ENCODE measurements around the gene TPO. TPM values are rescaled to one million over a fixed set of nuclear protein-coding genes. Genes with fewer than 3 reads are reported as not detected.

Gene TPO
- polyA plus RNA-seq, 12 donors = 0.21 to 0.79 (median 0.30) TPM; not detected in 3

DNA sequence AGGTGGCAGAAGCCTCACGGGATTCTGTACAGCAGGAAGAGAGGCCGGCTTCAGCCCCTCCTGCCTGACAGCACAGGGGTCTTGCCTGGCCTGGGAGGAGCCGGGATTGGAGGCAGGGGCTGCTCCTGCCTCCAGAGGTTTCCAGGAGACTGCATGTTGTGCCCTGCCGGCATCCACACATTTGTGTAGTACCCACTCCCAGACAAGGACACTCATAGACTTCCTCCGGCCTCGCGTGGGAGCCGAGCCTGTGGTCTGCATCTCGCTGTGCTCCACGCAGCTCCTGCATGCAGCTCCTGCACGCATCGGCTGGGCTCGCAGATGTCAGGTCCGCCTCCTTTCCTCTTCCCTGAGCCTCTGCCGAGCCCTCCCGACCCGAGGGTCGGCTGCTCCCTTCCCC, 34.7 kb downstream of the TPO start:
- no peak for DNase-seq

DNA sequence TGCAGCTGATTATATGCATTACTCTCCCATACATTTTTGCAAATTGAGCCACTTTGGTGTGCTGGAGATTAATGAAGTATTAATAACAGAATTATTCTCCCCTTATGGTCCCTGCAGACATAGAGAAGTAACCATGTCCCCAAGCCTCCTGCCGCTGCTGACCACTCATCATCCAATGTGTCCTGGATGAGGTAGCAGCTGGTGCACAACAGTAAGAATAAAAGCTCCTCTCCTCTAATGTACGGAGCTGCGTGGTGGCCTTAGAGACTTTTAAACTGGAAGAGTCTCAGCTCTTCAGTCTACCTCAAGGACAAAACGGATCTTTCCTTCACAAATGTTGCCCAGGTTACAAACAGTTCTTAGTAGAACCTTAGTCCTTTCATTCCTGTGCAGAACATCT, 37.7 kb downstream of the TPO start:
- no peak for DNase-seq

- DNase-seq = no peak
Measured at GRCh38 chr2:1451422-1451821, 38.2 kb downstream of the TPO start.

DNA sequence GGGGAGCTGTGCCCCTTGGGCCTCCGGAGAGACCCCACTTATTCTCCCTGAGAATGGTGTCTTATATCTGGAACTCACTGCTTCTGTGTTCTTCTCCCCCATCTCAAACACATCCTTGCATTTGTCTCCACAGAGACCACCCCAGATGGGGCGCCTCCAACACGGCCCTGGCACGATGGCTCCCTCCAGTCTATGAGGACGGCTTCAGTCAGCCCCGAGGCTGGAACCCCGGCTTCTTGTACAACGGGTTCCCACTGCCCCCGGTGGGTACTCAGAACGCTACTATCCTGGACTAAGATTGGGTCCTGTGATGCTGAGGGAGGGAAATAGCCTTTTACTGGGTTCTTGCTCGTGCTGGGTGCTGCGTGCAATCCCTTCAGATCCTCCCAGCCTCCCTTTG, 40.3 kb downstream of the TPO start:
- DNase-seq = no peak

GRCh38 chr2:1454346-1454745, 41.1 kb downstream of the TPO start:
- DNase-seq = no peak

DNA sequence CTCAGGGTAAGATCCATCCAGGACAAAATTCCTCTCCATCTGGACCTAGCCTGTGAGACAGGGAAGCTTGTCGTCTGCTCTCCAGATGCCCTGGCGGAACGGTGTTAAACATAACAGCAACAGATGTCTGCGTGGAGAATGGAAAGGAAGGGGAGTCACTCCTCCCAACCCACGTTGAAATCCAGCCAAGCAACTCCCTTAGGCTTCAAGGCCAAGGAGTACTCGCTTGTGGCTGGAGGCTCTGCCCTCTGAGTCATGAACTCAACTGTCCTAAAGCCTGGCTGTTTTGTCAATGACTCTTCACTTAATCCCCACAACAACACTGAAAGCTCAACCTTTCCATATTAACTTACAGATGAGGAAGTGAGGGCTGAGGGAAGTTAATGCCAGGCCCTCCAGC, 42.2 kb downstream of the TPO start:
- no peak for DNase-seq

DNA sequence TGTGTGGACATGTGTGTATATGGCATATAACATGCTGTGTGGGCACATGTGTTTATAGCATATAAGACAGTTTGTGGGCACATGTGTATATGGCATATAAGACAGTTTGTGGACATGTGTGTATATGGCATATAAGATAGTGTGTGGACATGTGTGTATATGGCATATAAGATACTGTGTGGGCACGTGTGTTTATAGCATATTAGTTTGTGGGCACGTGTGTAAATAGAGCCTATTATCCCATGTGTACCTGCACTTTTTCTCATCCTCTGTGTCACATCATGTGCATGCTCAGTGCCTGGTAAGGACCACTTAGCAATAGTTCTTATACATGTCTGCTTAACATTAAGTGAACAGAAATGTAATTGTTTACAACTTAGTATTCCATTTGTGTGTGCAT, 45.2 kb downstream of the TPO start:
- DNase-seq = no peak

GRCh38 chr2:1459727-1460126, 46.5 kb downstream of the TPO start:
- DNase-seq = no peak

- no peak for DNase-seq
Measured at GRCh38 chr2:1460851-1461418, 47.7 kb downstream of the TPO start.

DNA sequence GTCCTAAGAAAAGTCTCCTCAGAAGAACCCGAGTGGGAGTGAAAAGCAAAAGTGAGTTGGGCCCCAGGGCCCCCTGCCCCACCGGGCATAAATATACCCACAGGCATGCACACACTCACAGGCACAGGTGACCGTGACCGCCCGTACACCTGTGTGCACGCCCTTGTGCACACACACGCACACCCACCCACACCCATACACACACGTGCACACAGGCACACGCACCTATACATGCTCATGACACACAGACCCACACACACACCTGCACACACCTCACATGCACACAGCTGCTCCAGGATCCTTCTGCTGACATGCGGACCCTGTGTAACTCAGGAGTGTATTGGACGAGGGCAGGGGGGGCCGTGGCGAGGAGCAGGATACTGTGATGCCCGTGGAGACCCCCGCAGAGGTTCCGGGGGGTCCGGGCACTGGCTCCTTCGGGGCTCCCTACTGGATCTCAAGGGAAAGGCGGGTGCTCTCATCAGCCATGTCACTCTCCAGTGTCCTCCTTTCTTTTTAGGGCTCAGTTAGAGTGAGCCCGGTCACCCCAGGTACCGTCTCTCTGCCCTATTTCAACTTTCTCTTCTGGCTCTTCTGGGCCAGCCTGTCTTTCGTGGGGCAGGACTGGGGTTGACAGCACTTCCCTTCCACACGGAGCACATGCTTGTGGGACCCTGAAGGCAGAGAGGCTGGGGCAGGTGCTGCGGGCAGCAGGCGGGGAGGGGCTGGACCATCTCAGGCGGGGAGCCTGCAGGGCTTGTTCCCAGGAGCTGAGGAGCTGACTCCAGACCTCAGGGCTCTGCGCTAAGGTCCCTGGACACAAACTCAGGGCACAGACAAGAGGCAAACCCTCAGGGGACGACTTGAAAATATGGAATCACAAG, 48.5 kb downstream of the TPO start:
- no peak for DNase-seq

GRCh38 chr2:1462994-1463393, 49.7 kb downstream of the TPO start:
- DNase-seq = no peak

GRCh38 chr2:1472350-1472749, 59.1 kb downstream of the TPO start:
- DNase-seq = no peak

DNA sequence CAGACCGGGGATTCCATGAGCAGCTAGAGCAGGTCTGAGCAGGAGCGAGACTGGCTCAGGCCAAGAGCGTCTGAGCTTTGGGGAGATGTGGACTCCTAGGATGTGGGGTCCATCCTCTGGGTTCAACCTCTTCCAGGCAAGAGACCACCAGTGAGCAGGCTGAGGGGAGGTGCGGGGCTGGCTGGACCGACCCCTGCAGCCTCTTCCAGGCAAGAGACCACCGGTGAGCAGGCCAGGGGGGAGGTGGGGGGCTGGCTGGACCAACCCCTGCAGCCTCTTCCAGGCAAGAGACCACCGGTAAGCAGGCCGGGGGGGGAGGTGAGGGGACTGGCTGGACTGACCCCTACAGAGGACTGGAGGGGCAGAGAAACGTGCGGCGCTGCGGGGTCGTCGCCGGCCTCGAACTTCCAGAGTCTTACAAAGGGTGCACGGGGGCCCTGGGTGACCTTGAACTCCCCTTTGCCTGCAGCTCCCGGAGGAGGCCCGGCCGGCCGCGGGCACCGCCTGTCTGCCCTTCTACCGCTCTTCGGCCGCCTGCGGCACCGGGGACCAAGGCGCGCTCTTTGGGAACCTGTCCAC, 63.4 kb downstream of the TPO start:
- DNase-seq = no peak

DNA sequence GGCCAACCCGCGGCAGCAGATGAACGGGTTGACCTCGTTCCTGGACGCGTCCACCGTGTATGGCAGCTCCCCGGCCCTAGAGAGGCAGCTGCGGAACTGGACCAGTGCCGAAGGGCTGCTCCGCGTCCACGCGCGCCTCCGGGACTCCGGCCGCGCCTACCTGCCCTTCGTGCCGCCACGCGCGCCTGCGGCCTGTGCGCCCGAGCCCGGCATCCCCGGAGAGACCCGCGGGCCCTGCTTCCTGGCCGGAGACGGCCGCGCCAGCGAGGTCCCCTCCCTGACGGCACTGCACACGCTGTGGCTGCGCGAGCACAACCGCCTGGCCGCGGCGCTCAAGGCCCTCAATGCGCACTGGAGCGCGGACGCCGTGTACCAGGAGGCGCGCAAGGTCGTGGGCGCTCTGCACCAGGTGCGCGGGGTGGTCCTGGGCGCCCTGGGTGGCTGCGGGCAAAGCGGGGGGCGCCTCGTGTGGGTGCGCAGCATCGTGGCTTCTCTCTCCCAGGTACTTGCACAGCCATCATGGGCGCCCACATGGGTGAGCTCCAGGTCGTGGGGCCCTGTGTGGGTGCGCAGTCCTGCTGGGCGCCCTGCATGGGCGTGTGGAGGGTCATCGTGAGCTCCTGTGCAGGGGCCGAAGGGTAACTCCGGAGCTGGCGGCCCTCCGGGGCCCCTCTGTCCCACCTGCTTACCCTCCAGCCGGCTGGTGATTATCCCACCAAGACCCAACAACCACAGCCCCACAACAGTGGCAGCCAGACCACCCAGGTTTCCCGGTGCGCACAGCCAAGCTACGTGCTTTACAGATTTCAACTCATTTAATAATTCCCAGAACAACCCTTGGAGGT, 64.2 kb downstream of the TPO start:
- DNase-seq = no peak

- DNase-seq = no peak
Measured at GRCh38 chr2:1478311-1479305, 65.3 kb downstream of the TPO start.

DNA sequence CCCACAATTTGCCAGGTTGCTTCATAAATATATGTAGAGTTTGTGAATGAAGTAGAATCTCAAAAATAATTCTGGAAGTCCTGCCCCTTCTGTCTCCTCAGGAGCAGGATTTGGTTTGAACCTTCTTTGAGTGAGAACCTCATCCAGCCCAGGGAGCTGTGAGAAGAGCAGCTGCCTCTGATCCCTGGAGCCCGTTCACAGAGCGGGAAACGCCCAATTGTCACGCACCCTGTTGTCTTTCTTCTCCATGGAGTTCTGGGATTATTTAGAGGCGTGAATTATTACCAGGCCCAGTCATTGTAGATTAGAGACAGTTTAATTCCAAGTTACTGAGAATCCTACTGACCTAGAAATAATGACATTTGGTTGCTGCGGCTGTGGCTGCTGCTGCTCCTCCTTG, 66.1 kb downstream of the TPO start:
- DNase-seq = no peak

- no peak for DNase-seq
Measured at GRCh38 chr2:1480671-1481076, 67.4 kb downstream of the TPO start.

DNA sequence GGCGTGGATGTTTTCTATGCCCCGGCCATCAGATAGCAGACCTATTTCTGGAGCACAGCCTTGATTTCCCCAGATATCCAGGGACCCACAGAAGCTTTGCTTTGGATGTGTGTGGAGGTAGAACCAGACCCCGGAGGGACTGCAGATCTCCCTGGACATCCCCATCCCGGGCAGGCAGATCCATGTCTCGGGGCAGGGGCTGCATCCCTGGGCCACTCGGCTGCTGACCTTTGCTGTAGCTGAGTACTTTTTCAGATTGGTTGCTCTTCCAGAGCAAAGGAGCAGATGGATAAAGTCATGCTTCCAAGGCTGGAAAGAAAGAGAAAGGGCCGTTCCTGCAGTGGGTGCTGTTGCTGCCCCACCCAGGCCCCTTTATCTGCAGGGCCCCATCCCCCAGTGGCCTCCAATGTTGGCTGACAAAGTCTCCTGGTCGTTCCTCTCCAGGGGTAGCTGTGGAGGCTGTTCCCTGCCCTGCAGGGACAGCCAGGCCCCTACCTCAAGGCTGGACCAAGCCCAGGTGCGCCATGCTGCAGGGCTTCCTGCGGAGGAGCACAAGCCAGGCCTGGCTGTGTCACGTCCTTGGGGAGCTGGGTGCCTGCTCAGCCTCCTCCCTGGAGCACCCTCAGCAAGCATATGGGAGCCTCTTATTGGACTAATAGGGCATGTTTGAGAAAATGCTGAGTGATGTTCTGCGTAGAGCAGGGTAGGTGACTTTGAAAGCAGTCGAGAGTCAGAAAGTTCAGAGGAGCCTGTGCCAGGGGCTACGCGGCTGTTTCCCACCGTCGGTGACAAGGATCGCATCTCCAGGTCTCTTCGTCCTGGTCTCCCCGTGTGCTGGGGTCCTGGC, 68.4 kb downstream of the TPO start:
- no peak for DNase-seq

GRCh38 chr2:1482253-1482675, 69.0 kb downstream of the TPO start:
- DNase-seq = no peak

DNA sequence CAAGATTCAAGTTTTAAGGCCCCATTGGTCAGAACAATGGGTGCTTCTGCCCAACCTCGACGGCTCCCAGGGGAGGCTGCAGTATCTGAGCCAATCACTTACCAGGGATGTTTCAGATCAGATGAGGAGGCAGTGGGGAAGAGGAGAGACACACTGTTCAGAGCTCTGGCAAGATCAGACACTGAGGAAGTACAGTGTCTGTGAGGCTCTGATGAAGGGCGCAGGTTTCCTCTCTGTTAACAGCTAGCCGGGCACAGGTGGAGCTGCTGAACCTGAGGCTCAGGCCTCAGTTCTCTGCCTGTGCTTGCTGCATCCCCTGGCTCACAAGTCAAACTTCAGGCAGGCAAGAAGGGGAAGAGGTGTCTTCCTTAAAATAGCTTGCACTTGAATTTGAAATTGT, 69.7 kb downstream of the TPO start:
- no peak for DNase-seq
